22Rv1 (cell line): ENCODE data around the gene IL2RA.
A peak's percentile ranks its signal among the peaks of the same experiment; 100 is the strongest.
"Not testable (repeated sequence)": the region's sequence is repeated elsewhere in the genome, so short reads cannot be mapped to it uniquely, and the experiment has no call there.

ENCODE experiments used
- H3K27ac ChIP-seq: fragments of 450-650 bp; 2 replicates; pipeline ENCODE4 v1.5.1; 2017
- CTCF ChIP-seq: fragments of 450-650 bp; IDR thresholded peaks from 2 replicates; pipeline ENCODE4 v1.5.1; 2017; ENCODE audit warnings: mild to moderate bottlenecking
- ZFX ChIP-seq: fragments of 450-650 bp; IDR thresholded peaks from 2 replicates; pipeline ENCODE4 v1.6.1; 2017; ENCODE audit warnings: antibody characterized with exemption, borderline replicate concordance

Gene IL2RA

GRCh38 chr10:6062101-6062771 is at the start of gene IL2RA:
IL2RA (minus strand) TSS chr10:6062367; CDS start chr10:6062151, 216 bp downstream.
- TF ChIP-seq ZFX (no peak), CTCF (no peak)
- H3K27ac ChIP-seq: no peak within 1 kb of the TSS

- no peak overlapping the region for H3K27ac ChIP-seq
- no peak for TF ChIP-seq ZFX
- no peak for TF ChIP-seq CTCF
Measured at GRCh38 chr10:6110136-6110535, 48.0 kb upstream of the IL2RA start.

- H3K27ac ChIP-seq: no peak overlapping the region
- TF ChIP-seq ZFX (no peak), CTCF (no peak)
Measured at GRCh38 chr10:6109444-6109775, 47.2 kb upstream of the IL2RA start.

GRCh38 chr10:6108631-6109443 is 46.7 kb upstream of the IL2RA start:
- H3K27ac ChIP-seq: no peak overlapping the region
- TF ChIP-seq CTCF: peak; percentile 83
- TF ChIP-seq ZFX: no peak

- TF ChIP-seq ZFX: no peak
- TF ChIP-seq CTCF: no peak
- no peak overlapping the region for H3K27ac ChIP-seq
Measured at GRCh38 chr10:6108072-6108471, 45.9 kb upstream of the IL2RA start.

- H3K27ac ChIP-seq: not testable (repeated sequence)
Measured at GRCh38 chr10:6107616-6108015, 45.4 kb upstream of the IL2RA start.

GRCh38 chr10:6103591-6103990 is 41.4 kb upstream of the IL2RA start:
- no peak overlapping the region for H3K27ac ChIP-seq
- TF ChIP-seq ZFX (no peak), CTCF (no peak)
